HG03442 (cell line): ENCODE data around the gene OR2A42.
"Not testable (repeated sequence)": the region's sequence is repeated elsewhere in the genome, so short reads cannot be mapped to it uniquely, and the experiment has no call there.

Source experiments
- ATAC-seq: cut with Tn5 transposase; IDR thresholded peaks from one replicate; pipeline ENCODE4 v1.9.1; 2021; ENCODE audit warnings: mild to moderate bottlenecking, moderate library complexity; ENCODE audit not compliant: unreplicated experiment

Gene OR2A42

GRCh38 chr7:144226866-144227265 lies 12.5 kb downstream of the OR2A42 start:
- not testable (repeated sequence) for ATAC-seq

- not testable (repeated sequence) for ATAC-seq
These were observed 15.7 kb downstream of the OR2A42 start for GRCh38 chr7:144223675-144224074.

GRCh38 chr7:144220531-144220930 lies 18.9 kb downstream of the OR2A42 start:
- ATAC-seq, result not testable (repeated sequence)

GRCh38 chr7:144219149-144219548 lies 20.3 kb downstream of the OR2A42 start:
- not testable (repeated sequence) for ATAC-seq

- not testable (repeated sequence) for ATAC-seq
These were observed 20.8 kb downstream of the OR2A42 start for GRCh38 chr7:144218581-144218980.

GRCh38 chr7:144217200-144217599 lies 22.2 kb downstream of the OR2A42 start:
- not testable (repeated sequence) for ATAC-seq

- not testable (repeated sequence) for ATAC-seq
These were observed 34.1 kb downstream of the OR2A42 start for GRCh38 chr7:144205306-144205705.

- not testable (repeated sequence) for ATAC-seq
These were observed 36.3 kb downstream of the OR2A42 start for GRCh38 chr7:144203086-144203485.

GRCh38 chr7:144201978-144202377 lies 37.4 kb downstream of the OR2A42 start:
- peak; percentile 28 for ATAC-seq

- not testable (repeated sequence) for ATAC-seq
These were observed 40.5 kb downstream of the OR2A42 start for GRCh38 chr7:144198934-144199333.

GRCh38 chr7:144195212-144195872 lies 44.1 kb downstream of the OR2A42 start, which contains the start of gene ARHGEF35:
Gene ARHGEF35 (minus strand): TSS chr7:144195833. CDS start chr7:144188383, 7,450 bp downstream.
- ATAC-seq, result peak; percentile 55

GRCh38 chr7:144194453-144194852 lies 45.0 kb downstream of the OR2A42 start:
- not testable (repeated sequence) for ATAC-seq

GRCh38 chr7:144193782-144194181 lies 45.6 kb downstream of the OR2A42 start:
- not testable (repeated sequence) for ATAC-seq

- not testable (repeated sequence) for ATAC-seq
These were observed 50.7 kb downstream of the OR2A42 start for GRCh38 chr7:144188578-144189171.

GRCh38 chr7:144187848-144188247 lies 51.6 kb downstream of the OR2A42 start:
- ATAC-seq, result not testable (repeated sequence)

GRCh38 chr7:144183166-144183565 lies 56.2 kb downstream of the OR2A42 start, which contains the start of gene CTAGE4:
Gene CTAGE4 (plus strand): TSS chr7:144183466. CDS start chr7:144183504, 38 bp downstream.
- ATAC-seq, result not testable (repeated sequence)

GRCh38 chr7:144179165-144179479 lies 60.3 kb downstream of the OR2A42 start:
- not testable (repeated sequence) for ATAC-seq

- peak; percentile 99 for ATAC-seq
These were observed 60.8 kb downstream of the OR2A42 start for GRCh38 chr7:144178380-144179164.
